Activated T-cell treated with anti-CD3 and anti-CD28 coated beads for 24 hours (primary cell): ENCODE results near the gene MAGOH.
A peak's percentile ranks its signal among the peaks of the same experiment; 100 is the strongest.
"Not testable (repeated sequence)": the region's sequence is repeated elsewhere in the genome, so short reads cannot be mapped to it uniquely, and the experiment has no call there.

Experiments used
- DNase-seq: peaks from one replicate; pipeline ENCODE4 v3.0.0-alpha.2; 2020; ENCODE audit warnings: low read depth

MAGOH gene

GRCh38 chr1:53186533-53186932, 51.8 kb downstream of the MAGOH start:
- no peak for DNase-seq

- DNase-seq = not testable (repeated sequence)
These were observed 52.4 kb downstream of the MAGOH start for GRCh38 chr1:53185955-53186297.

- DNase-seq = no peak
These were observed 55.0 kb downstream of the MAGOH start for GRCh38 chr1:53183095-53183990.

- DNase-seq = no peak
These were observed 55.6 kb downstream of the MAGOH start for GRCh38 chr1:53182716-53183094.

- DNase-seq = peak; percentile 66
These were observed 56.2 kb downstream of the MAGOH start for GRCh38 chr1:53182111-53182593.

- no peak for DNase-seq
These were observed 57.4 kb downstream of the MAGOH start for GRCh38 chr1:53180951-53181350.

- DNase-seq = no peak
These were observed 58.1 kb downstream of the MAGOH start for GRCh38 chr1:53180226-53180625.
